Panc1 (cell line): Measurements from ENCODE around the gene PRAMEF17. TPM values are rescaled to one million over a fixed set of nuclear protein-coding genes. Genes with fewer than 3 reads are reported as not detected.
"Not testable (repeated sequence)": the region's sequence is repeated elsewhere in the genome, so short reads cannot be mapped to it uniquely, and the experiment has no call there.

ENCODE experiments used
- ATAC-seq: fragments of 200-7000 bp; cut with Tn5 transposase; 2 replicates; pipeline ENCODE4 v1.9.1; 2020; ENCODE audit warnings: mild to moderate bottlenecking, moderate library complexity
- BruUV-seq: library from RNA; stranded (reverse); fragments of 400-500 nt; replicated peaks from 2 replicates; lab custom pipeline; 2021; lab: Mats Ljungman, UMichigan
- CTCF ChIA-PET: fragments of 300-600 bp; sonication (Branson Sonifier 250); formaldehyde crosslinking; loops from one replicate; lab custom pipeline; 2022; ENCODE audit warnings: antibody characterized with exemption; lab: Charles Lee
- POLR2A ChIA-PET: fragments of 300-600 bp; sonication (Branson Sonifier 250); formaldehyde crosslinking; loops from one replicate; lab custom pipeline; 2022; ENCODE audit warnings: antibody characterized with exemption; lab: Charles Lee
- DNase-seq: peaks from one replicate; pipeline ENCODE4 v3.0.0-alpha.2; 2010; ENCODE audit warnings: low read depth, low spot score
- H3K27ac ChIP-seq: 2 replicates; pipeline ENCODE4 v1.5.1; 2011; ENCODE audit warnings: mild to moderate bottlenecking, low read length, inconsistent platforms
- H3K27me3 ChIP-seq: fragments of 200-500 bp; sonication (Bioruptor generic); 2 replicates; pipeline ENCODE4 v1.6.0; 2014; ENCODE audit warnings: low read length, inconsistent platforms; ENCODE audit not compliant: control insufficient read depth, insufficient read depth
- H3K36me3 ChIP-seq: fragments of 200-500 bp; sonication (Bioruptor generic); 2 replicates; pipeline ENCODE4 v1.5.1; 2014; ENCODE audit warnings: inconsistent platforms, mild to moderate bottlenecking, low read length, moderate library complexity; ENCODE audit not compliant: control insufficient read depth, insufficient read depth
- H3K4me1 ChIP-seq: 2 replicates; pipeline ENCODE4 v1.5.1; 2011; ENCODE audit warnings: inconsistent platforms, mild to moderate bottlenecking, low read length, moderate library complexity; ENCODE audit not compliant: control insufficient read depth, insufficient read depth
- H3K4me3 ChIP-seq, 2 experiments: 2 replicates each; pipeline ENCODE4 v1.5.1; 2011 to 2012; ENCODE audit warnings: low read depth in 2 of 2, low read length in 2 of 2, mild to moderate bottlenecking in 2 of 2, inconsistent platforms in 1 of 2, moderate library complexity in 1 of 2
- H3K9me3 ChIP-seq: fragments of 200-500 bp; sonication (Bioruptor generic); 2 replicates; pipeline ENCODE4 v1.5.1; 2014; ENCODE audit warnings: low read depth, mild to moderate bottlenecking, inconsistent platforms, low read length, moderate library complexity; ENCODE audit not compliant: control insufficient read depth, insufficient read depth
- CTCF ChIP-seq: fragments of 450-650 bp; IDR thresholded peaks from 2 replicates; pipeline ENCODE4 v1.5.1; 2017; ENCODE audit warnings: mild to moderate bottlenecking
- POLR2AphosphoS5 ChIP-seq: IDR thresholded peaks from 2 replicates; pipeline ENCODE4 v1.6.1; 2012; ENCODE audit warnings: mild to moderate bottlenecking, low read depth, low read length, moderate library complexity
- REST ChIP-seq, 2 experiments: IDR thresholded peaks; 2 replicates each; pipeline ENCODE4 v1.6.1; 2011 to 2012; ENCODE audit warnings: low read depth in 2 of 2, control low read depth in 1 of 2, low read length in 1 of 2, mild to moderate bottlenecking in 1 of 2, moderate library complexity in 1 of 2; ENCODE audit not compliant: insufficient read depth in 1 of 2
- SIN3A ChIP-seq: IDR thresholded peaks from 2 replicates; pipeline ENCODE4 v1.6.1; 2012; ENCODE audit warnings: low read depth, mild to moderate bottlenecking, low read length, moderate library complexity, borderline replicate concordance; ENCODE audit not compliant: insufficient read depth
- TCF7L2 ChIP-seq: IDR thresholded peaks from 2 replicates; pipeline ENCODE4 v1.6.1; 2011; ENCODE audit warnings: mild to moderate bottlenecking, low read depth, low read length, inconsistent platforms
- in situ Hi-C: cut with HindIII; loops from 2 replicates; pipeline ENCODE4 v1.10.0; 2016; ENCODE audit warnings: low sequenced_read_pairs, low pct_unique_long_range_greater_than_20kb
- intact Hi-C: fragments of 100-400 bp; cut with micrococcal nuclease; formaldehyde crosslinking; loops from one replicate; pipeline ENCODE4 v1.10.0; 2022; ENCODE audit not compliant: unreplicated experiment
- total RNA-seq: library from RNA; stranded (reverse); gene quantifications from one replicate; pipeline ENCODE4 v1.2.1, GENCODE V29; 2021; ENCODE audit not compliant: unreplicated experiment

The PRAMEF17 gene
- total RNA-seq, 1 experiment from 2014 or later: not detected

- H3K4me1 ChIP-seq, H3K4me3 ChIP-seq, H3K36me3 ChIP-seq, H3K9me3 ChIP-seq, BruUV-seq, DNase-seq, CTCF ChIA-PET, H3K27me3 ChIP-seq, intact Hi-C loops, in situ Hi-C loops, ATAC-seq, H3K27ac ChIP-seq, POLR2A ChIA-PET: not testable (repeated sequence)
These were observed 20.7 kb downstream of the PRAMEF17 start, which contains the start of gene PRAMEF20 for GRCh38 chr1:13410150-13410549. PRAMEF20 (plus strand) TSS chr1:13410450; CDS start chr1:13416355, 5,905 bp downstream.

- no TSS peak for BruUV-seq
- intact Hi-C loops (no loop called here), in situ Hi-C loops (no loop called here)
- no peaks in the 10 kb centered on the region for H3K4me1 ChIP-seq
- CTCF ChIA-PET: interaction anchor here (0.6 kb wide), 1 partner anchor 650 kb away, joined by 3 read pairs; no protein-coding TSS in a partner anchor
- no peaks in the 10 kb centered on the region for H3K9me3 ChIP-seq
- TF ChIP-seq TCF7L2: no peak
- TF ChIP-seq POLR2AphosphoS5: no peak
- no peak for TF ChIP-seq SIN3A
- TF ChIP-seq REST (IDR thresholded peaks at IDR 0.05; ENCODE audit: insufficient read depth in 1 of 2, low read depth in 2 of 2, low read length in 1 of 2): no peak
- no peak for TF ChIP-seq CTCF
- POLR2A ChIA-PET: no interaction called here
- H3K36me3 ChIP-seq: no peaks in the 10 kb centered on the region
- DNase-seq (no peak), ATAC-seq (no peak)
- H3K4me3 ChIP-seq: no peak overlapping the region
- H3K27me3 ChIP-seq: no peaks in the 10 kb centered on the region
- no peak overlapping the region for H3K27ac ChIP-seq
These were observed 41.1 kb downstream of the PRAMEF17 start for GRCh38 chr1:13430495-13430894.

- H3K27ac ChIP-seq: no peak overlapping the region
- ChIA-PET POLR2A (no interaction called here), CTCF (no interaction called here)
- intact Hi-C loops (no loop called here), in situ Hi-C loops (no loop called here)
- no peaks in the 10 kb centered on the region for H3K36me3 ChIP-seq
- H3K27me3 ChIP-seq: peaks cover under 1% of the 10 kb centered on the region; the same call in 1 of the 2 replicates
- H3K4me1 ChIP-seq: no peaks in the 10 kb centered on the region
- no peak for DNase-seq
- no peak for TF ChIP-seq CTCF
- TF ChIP-seq POLR2AphosphoS5: no peak
- no peak for TF ChIP-seq TCF7L2
- TF ChIP-seq REST (IDR thresholded peaks at IDR 0.05; ENCODE audit: insufficient read depth in 1 of 2, low read depth in 2 of 2, low read length in 1 of 2): no peak
- TF ChIP-seq SIN3A: no peak
- ATAC-seq: no peak
- H3K9me3 ChIP-seq: no peaks in the 10 kb centered on the region
- no TSS peak for BruUV-seq
- no peak overlapping the region for H3K4me3 ChIP-seq
These were observed 42.8 kb downstream of the PRAMEF17 start for GRCh38 chr1:13432251-13432650.
